Large intestine (tissue), 3 donors: Measurements from ENCODE around the gene ALG1L2. TPM values are rescaled to one million over a fixed set of nuclear protein-coding genes. Genes with fewer than 3 reads are reported as not detected.
"Not testable (repeated sequence)": the region's sequence is repeated elsewhere in the genome, so short reads cannot be mapped to it uniquely, and the experiment has no call there.

ENCODE experiments used
- DNase-seq, 2 donors: peaks; one replicate each; pipeline versions ENCODE4 v3.0.0 to v3.0.0-alpha.2; 2013
- H3K27ac ChIP-seq: one replicate; pipeline ENCODE4 v1.5.1; 2013; ENCODE audit warnings: low read length
- H3K27me3 ChIP-seq: 2 replicates; pipeline ENCODE4 v1.6.1; 2013; ENCODE audit warnings: low read length; ENCODE audit not compliant: control insufficient read depth, insufficient read depth
- H3K36me3 ChIP-seq: 2 replicates; pipeline ENCODE4 v1.6.1; 2013; ENCODE audit warnings: low read length; ENCODE audit not compliant: control insufficient read depth, insufficient read depth
- H3K4me1 ChIP-seq: one replicate; pipeline ENCODE4 v1.6.1; 2013; ENCODE audit warnings: low read length; ENCODE audit not compliant: control insufficient read depth, insufficient read depth
- H3K4me3 ChIP-seq: one replicate; pipeline ENCODE4 v1.5.1; 2013; ENCODE audit warnings: low read length
- H3K9me3 ChIP-seq: one replicate; pipeline ENCODE4 v1.6.1; 2013; ENCODE audit warnings: mild to moderate bottlenecking, low read depth, low read length, moderate library complexity; ENCODE audit not compliant: control insufficient read depth
- WGBS: methylation state at CpG from one replicate; pipeline ENCODE4 v1.1.5; 2013; ENCODE audit warnings: low lambda C conversion rate; ENCODE audit not compliant: insufficient coverage; 5-methylcytosine and 5-hydroxymethylcytosine counted together
- polyA plus RNA-seq: library from polyadenylated mRNA; unstranded; fragments of 120-200 nt; gene quantifications from one replicate; pipeline ENCODE4 v1.2.1, GENCODE V29; 2013

ALG1L2 gene
- polyA plus RNA-seq, 1 donor: 0.91 TPM

DNA sequence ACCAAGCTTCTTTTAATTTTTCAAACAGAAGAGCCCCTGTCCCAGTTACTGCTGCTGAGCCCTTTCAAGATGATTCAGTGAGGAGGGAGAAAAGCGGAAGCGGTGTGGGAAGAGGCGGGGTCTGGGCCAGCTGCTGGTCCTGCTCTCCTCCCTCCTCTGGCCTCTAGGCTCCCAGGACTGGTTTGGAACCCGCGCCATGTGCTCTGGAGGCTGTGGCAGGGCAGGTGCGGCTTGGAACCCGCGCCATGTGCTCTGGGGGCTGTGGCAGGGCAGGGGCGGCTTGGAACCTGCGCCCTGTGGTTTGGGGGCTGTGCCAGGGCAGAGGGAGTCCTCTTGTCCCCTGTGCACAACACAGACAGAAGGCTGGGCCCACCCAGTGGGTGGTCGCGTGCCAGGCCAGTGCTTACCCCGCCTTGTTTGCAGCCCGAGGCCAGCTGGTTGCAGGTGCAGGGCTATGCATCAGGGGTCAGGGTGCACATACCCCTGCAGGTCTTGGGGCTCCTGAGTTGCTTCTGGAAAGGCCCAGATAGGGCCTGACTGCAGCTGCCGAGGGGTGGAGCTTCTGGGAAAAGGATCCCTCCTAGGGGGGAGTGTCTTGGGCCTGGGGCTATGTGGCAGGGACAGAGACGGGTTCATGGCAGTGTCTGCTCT is 12.2 kb downstream of the ALG1L2 start:
- Histone ChIP-seq H3K36me3 (no peaks in the 10 kb centered on the region), H3K27me3 (no peaks in the 10 kb centered on the region), H3K27ac (peak overlapping the region; percentile 63), H3K4me3 (peak overlapping the region; percentile 13), H3K4me1 (peaks cover 9% of the 10 kb centered on the region), H3K9me3 (no peaks in the 10 kb centered on the region)
- WGBS: no CpG with 5 or more reads among the region's 16 CpGs
- peak; percentile 29 to 50 for DNase-seq

DNA sequence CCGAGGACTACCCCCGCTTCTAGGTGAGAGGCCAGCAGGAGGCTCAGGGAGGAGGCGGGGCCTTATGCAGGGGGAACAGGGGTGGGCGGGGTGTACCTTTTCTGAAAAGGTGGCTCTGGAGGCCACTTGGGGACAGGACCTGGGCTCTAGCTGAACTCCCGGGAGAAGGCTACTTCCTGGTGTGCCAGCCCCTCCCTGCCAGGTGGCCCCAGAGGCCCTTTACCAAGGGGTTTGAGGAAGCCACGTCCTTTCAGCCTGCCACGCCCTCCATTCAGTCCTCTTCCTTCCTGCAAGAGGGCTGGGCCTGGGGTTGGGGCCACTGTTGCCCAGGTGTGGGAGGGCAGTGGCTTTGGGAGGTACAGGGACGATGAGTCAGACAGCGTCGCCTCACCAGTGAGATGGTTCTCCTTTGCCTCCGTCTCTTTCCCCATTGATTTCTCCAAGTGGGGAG is 12.9 kb downstream of the ALG1L2 start:
- H3K27me3 ChIP-seq, H3K36me3 ChIP-seq, H3K4me1 ChIP-seq, H3K9me3 ChIP-seq: not testable (repeated sequence)
- peak; percentile 65 to 76 for DNase-seq
- Histone ChIP-seq H3K27ac (peak overlapping the region; percentile 63), H3K4me3 (peak overlapping the region; percentile 13)
- WGBS: no CpG with 5 or more reads among the region's 11 CpGs

DNA sequence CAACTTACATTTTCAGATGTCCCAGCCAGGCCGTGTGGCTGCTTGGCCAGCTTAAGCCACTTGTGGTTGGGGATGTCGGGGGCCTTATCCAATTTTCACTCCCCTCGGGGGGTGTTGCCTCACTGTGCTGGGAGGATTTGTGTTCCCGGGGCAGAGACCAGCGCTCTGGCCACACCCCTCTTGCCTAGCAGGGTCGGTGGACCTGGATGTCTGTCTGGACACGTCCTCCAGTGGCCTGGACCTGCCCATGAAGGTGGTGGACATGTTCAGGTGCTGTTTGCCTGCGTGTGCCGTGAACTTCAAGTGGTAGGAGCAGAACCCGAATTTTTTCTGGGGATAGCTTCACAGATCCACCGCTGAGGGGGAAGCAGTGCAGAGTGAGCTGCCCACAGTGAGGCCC is 14.2 kb downstream of the ALG1L2 start:
- DNase-seq, H3K27me3 ChIP-seq, H3K27ac ChIP-seq, H3K9me3 ChIP-seq, H3K4me3 ChIP-seq, H3K36me3 ChIP-seq, H3K4me1 ChIP-seq: not testable (repeated sequence)
- no CpG with 5 or more reads among the region's 11 CpGs for WGBS

DNA sequence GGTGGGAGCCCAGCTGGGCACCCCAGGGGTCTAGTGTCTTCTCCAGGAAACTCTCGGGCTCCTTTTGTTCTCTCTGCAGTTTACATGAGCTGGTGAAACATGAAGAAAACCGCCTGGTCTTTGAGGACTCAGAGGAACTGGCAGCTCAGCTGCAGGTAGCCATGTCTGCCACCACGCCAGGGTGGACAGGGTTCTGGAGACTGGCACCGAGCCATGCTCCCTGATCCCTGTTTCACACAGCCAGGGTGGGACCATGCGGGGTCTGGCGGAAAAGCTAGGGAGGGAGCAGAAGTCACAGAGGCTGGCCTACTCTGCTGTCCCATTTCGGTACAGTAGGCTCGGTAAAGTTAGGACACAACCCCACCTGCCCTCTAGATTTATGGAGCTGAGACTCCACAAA is 15.5 kb downstream of the ALG1L2 start:
- WGBS: no CpG with 5 or more reads among the region's 8 CpGs
- not testable (repeated sequence) for H3K4me3 ChIP-seq, H3K4me1 ChIP-seq, H3K9me3 ChIP-seq, H3K27ac ChIP-seq, H3K27me3 ChIP-seq, H3K36me3 ChIP-seq, DNase-seq

DNA sequence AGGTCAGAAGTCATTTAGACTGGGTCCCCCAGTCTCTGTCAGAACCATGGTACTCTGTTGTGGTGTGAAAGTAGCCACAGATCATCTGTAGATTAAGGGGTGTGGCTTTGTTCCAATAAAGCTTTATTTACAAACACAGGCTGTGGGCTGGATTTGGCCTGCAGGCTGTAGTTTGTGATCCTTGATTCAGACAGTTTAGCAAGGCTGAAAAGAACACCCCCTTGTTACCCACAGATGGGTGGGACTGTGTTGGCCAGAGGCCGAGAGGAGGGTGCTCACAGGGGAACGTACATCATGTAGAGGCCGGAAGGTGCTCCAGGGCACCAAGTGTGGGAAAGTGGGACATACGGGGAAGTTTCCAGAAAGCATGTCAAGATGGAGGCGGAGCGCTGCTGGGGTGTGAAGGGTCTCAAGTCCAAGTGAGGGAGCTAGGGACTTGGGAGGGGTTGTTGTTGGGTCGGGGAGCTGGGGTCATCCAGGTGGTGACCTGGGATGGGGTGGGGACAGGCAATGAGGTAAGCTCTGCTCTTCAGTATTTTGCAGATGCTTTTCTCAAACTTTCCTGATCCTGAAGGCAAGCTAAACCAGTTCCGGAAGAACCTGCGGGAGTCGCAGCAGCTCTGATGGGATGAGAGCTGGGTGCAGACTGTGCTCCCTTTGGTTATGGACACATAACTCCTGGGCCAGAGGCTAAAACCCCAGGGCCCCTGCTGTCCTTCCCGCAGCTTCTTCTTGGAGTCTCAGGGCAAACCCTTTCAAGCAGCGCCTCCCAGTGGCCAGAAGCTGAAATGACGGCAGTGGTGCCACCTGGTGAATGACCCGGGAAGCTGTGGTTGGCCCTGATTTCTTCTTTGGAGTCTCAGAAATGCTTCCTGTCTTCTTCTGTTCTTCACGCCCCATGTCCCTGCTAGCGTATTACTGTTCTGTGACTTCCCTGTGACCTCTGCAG is 16.3 kb downstream of the ALG1L2 start:
- DNase-seq: not testable (repeated sequence)

DNA sequence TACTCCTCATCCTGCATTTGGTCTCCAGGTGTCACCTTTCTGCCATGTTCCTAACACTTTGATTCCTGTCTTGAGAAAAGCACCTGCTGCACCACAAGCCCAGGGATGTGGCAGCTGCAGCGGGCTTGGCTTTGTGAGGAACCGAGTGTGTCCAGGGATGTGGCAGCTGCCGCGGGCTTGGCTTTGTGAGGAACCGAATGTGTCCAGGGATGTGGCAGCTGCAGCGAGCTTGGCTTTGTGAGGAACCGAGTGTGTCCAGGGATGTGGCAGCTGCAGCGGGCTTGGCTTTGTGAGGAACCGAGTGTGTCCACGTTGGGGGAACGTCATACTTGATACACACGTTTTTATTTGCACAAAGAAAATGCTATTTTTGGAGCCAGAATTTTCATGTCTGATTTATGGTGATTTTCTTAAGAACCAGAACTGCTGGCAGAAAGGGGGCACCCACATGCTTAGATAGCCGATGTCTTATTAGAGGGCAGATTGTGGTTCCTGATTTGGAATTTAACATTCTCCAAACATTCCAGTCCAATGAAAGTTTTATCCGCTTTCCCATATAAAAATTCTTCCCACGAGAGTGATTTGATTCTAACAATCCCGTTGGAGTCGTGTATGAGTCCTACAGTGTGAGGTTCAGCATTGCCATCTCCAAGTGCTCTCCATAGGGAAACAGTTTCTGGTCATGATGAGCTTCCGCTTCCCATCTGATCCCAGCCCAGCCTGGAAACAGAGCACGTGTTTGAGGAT is 17.2 kb downstream of the ALG1L2 start:
- not testable (repeated sequence) for H3K27me3 ChIP-seq, H3K9me3 ChIP-seq, DNase-seq, H3K4me1 ChIP-seq, H3K4me3 ChIP-seq, H3K36me3 ChIP-seq, H3K27ac ChIP-seq
- whole genome bisulfite sequencing: no CpG with 5 or more reads among the region's 19 CpGs

More for the DNA sequence above, 16.3 kb downstream of the ALG1L2 start:
- not testable (repeated sequence) for H3K4me3 ChIP-seq, H3K9me3 ChIP-seq, H3K4me1 ChIP-seq, H3K27ac ChIP-seq, H3K36me3 ChIP-seq, H3K27me3 ChIP-seq
- no CpG with 5 or more reads among the region's 16 CpGs for WGBS

DNA sequence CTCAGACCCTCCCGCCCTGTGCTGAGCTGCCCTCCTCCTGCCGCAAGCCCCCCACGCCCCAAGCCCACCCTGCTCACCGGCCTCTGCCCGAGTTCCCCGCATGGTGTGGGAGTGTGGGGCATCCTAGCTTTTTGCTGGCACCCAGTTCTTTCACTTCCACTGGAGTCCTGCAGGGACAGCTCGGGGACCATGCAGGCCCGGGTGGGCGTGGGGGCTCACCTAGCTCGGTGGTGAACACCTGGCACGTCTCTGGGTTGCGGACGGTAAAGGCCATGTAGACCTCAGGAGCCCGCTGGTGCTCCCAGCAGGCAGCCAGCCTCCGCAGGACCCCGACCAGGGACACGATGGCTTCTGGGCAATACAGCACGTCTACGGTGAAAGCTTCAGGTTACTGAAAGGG is 20.9 kb downstream of the ALG1L2 start:
- not testable (repeated sequence) for H3K27ac ChIP-seq, H3K27me3 ChIP-seq, H3K4me1 ChIP-seq, H3K36me3 ChIP-seq, H3K4me3 ChIP-seq, H3K9me3 ChIP-seq, DNase-seq
- WGBS: no CpG with 5 or more reads among the region's 19 CpGs

DNA sequence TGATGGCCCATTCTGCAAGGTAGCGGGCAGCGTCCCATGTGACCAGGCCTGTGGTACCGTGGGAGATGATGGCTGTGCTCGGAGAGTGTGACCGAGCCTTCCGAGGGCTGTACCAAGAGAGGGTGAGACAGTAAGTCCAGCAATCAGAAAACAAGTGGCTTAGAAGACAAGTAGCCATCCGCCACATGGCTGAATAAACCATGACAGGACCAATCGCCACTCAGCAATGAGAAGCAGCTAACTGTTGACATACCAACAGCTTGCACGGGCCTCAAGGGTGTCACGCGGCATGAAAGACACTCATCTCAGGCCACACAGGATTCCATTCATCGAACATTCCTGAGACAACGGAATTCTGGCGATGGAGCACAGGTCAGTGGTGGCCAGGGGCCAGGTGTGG is 22.6 kb downstream of the ALG1L2 start:
- not testable (repeated sequence) for H3K9me3 ChIP-seq, DNase-seq, H3K27me3 ChIP-seq, H3K4me1 ChIP-seq, H3K36me3 ChIP-seq, H3K4me3 ChIP-seq, H3K27ac ChIP-seq
- WGBS: no CpG with 5 or more reads among the region's 14 CpGs

DNA sequence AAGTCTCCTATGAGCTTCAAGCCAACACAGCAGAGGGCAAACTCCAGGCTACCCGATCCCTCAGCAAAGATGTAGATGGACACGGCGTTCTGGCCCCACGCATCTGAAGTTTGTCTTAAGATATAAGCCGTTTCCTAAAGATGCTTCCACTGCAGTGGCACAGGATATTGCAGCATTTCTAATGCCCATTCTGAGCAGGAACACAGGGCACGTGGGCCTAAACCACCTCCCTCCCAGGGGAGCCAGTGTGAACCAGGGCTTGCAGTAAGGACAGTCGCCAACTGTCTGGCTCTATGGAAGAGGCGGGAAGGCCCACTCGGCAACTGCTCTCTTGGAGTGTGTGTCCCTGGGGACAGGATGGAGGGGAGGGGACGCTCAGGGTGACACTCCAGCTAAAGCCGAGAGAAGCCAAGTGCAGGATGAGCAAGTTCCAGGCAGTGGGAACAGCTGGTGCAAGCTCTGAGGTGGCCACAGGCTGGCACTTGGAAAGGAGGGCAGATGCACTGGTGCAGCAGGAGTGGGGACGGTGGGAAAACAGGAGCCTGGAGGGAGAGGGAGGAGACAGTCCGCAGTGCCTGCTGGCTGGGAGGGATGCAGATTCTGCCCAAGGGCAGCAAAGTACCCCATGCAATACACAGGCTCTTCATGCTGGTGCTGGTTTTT is 25.8 kb downstream of the ALG1L2 start:
- not testable (repeated sequence) for H3K27me3 ChIP-seq, H3K27ac ChIP-seq, H3K9me3 ChIP-seq, H3K36me3 ChIP-seq, DNase-seq, H3K4me1 ChIP-seq, H3K4me3 ChIP-seq
- WGBS: no CpG with 5 or more reads among the region's 13 CpGs
